ENCODE results near the gene CATSPER4. TPM values are rescaled to one million over a fixed set of nuclear protein-coding genes. Genes with fewer than 3 reads are reported as not detected.

Gene CATSPER4
- total and polyA plus RNA-seq, 8 donors, result not detected

DNA sequence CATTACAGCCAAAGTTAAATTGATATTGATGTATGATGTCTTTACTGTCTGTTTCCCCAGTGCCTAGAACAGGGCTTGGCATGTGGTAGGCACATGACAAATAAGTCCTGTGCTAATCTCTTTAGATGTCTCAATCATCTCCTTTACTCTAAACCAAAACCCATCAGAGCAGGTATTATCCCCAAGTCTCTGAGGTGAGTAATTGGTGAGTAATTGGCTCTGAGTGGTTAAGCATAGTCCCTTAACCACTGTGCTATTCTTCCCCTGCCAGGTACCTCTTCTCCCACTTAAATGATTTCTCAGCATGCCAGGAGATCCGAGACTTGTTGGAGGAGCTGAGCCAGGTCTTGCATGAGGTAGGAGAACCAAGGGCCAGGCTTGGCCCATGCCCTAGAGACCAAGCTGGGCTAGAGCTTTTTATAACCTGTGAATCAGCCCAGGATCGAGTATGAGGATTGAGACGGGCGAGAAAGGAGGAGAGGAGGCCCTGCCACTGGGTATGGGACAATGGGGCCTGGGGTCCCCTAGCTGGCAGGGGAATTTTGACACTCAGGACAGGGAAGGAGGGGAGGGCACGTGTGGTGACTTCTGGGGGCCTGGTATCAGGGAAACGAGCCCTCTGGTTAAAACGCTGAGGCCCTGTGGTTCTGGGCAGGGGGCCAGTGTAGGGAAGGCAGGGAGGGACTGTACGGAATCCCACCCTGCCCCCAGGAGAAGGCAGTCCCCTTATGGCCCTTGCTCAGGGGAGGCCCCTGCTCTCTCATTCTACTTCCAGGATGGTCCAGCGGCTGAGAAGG, 8.6 kb upstream of the CATSPER4 start:
- peaks cover 0 to 60% (median 56%) of the 10 kb centered on the region in 4 donors for H3K36me3 ChIP-seq
- DNase-seq, result no peak
- intact Hi-C loops (cut with DNase I; ENCODE audit: low total_unique reads), result no loop called here
- TF ChIP-seq, protein P1, sequence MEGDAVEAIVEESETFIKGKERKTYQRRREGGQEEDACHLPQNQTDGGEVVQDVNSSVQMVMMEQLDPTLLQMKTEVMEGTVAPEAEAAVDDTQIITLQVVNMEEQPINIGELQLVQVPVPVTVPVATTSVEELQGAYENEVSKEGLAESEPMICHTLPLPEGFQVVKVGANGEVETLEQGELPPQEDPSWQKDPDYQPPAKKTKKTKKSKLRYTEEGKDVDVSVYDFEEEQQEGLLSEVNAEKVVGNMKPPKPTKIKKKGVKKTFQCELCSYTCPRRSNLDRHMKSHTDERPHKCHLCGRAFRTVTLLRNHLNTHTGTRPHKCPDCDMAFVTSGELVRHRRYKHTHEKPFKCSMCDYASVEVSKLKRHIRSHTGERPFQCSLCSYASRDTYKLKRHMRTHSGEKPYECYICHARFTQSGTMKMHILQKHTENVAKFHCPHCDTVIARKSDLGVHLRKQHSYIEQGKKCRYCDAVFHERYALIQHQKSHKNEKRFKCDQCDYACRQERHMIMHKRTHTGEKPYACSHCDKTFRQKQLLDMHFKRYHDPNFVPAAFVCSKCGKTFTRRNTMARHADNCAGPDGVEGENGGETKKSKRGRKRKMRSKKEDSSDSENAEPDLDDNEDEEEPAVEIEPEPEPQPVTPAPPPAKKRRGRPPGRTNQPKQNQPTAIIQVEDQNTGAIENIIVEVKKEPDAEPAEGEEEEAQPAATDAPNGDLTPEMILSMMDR (IDR thresholded peaks at IDR 0.05), result no peak
- TF ChIP-seq POLR2A (IDR thresholded peaks at IDR 0.05), result no peak
- no peak for TF ChIP-seq EP300 (IDR thresholded peaks at IDR 0.05)
- no peak for TF ChIP-seq POLR2AphosphoS5 (IDR thresholded peaks at IDR 0.05)
- peaks cover 0 to 9% (median 5%) of the 10 kb centered on the region in 4 donors for H3K4me1 ChIP-seq
- no peaks in the 10 kb centered on the region for H3K9me3 ChIP-seq
- H3K4me3 ChIP-seq, result no peak overlapping the region
- WGBS, 5 donors, result 76 to 82% (median 78%) methylated on average over 8 to 9 of the region's 9 CpGs
- no peaks in the 10 kb centered on the region for H3K27me3 ChIP-seq
- H3K27ac ChIP-seq, result no peak overlapping the region

DNA sequence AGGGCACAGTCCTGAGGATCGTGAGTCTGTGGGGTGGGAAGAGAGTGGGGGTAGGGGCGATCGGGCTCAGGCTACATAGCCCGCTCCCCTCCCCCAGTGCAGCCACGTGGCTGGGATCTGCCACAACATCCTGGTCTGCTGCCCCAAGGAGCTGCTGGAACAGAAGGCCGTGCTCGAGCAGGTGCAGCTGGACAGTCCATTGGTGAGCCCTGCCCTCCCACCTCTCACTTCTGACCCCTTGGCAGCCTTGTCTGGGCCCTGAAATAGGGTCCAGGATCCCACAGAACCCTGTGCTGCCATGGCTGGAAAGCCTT, 8.1 kb upstream of the CATSPER4 start:
- no peaks in the 10 kb centered on the region for H3K27me3 ChIP-seq
- H3K9me3 ChIP-seq, result no peaks in the 10 kb centered on the region
- no peak for DNase-seq
- no peak overlapping the region for H3K4me3 ChIP-seq
- TF ChIP-seq, protein P1 (IDR thresholded peaks at IDR 0.05), result no peak
- TF ChIP-seq POLR2A (IDR thresholded peaks at IDR 0.05) (no peak), POLR2AphosphoS5 (IDR thresholded peaks at IDR 0.05) (no peak), EP300 (IDR thresholded peaks at IDR 0.05) (no peak)
- H3K36me3 ChIP-seq, result peaks cover 0 to 65% (median 60%) of the 10 kb centered on the region in 4 donors
- WGBS, 5 donors, result 70 to 87% (median 81%) methylated on average over 3 to 7 of the region's 7 CpGs
- H3K27ac ChIP-seq, result no peak overlapping the region
- intact Hi-C loops (cut with DNase I; ENCODE audit: low total_unique reads), result no loop called here
- H3K4me1 ChIP-seq, result peaks cover 0 to 9% (median 5%) of the 10 kb centered on the region in 4 donors

DNA sequence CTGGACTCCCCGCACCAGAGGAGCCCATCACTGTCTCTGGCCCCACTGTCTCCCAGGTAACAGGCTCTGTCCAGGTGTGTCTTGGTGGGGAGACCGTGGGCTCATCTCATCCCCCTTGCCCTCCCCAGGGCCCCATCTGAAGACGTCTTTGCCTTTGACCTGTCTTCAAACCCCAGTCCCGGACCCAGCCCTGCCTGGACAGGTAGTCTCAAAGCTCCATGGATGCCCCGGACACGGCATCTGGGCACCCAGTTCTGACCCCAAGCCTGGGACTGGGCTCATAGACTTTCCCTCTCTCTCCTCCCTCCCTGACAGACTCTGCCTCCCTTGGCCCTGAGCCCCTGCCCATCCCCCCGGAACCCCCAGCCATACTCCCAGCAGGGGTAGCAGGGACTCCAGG, 6.3 kb upstream of the CATSPER4 start:
- Histone ChIP-seq H3K4me1 (peaks cover 0 to 3% (median 0%) of the 10 kb centered on the region in 4 donors), H3K27ac (no peak overlapping the region), H3K27me3 (no peaks in the 10 kb centered on the region), H3K36me3 (peaks cover 0 to 81% (median 76%) of the 10 kb centered on the region in 4 donors), H3K9me3 (no peaks in the 10 kb centered on the region), H3K4me3 (no peak overlapping the region)
- intact Hi-C loops (cut with DNase I; ENCODE audit: low total_unique reads), result no loop called here
- TF ChIP-seq, protein P1 (IDR thresholded peaks at IDR 0.05), result no peak
- TF ChIP-seq EP300 (IDR thresholded peaks at IDR 0.05) (no peak), POLR2A (IDR thresholded peaks at IDR 0.05) (no peak), POLR2AphosphoS5 (IDR thresholded peaks at IDR 0.05) (no peak)
- DNase-seq, result no peak
- WGBS, 5 donors, result 86 to 97% (median 94%) methylated on average over 7 of the region's 7 CpGs

DNA sequence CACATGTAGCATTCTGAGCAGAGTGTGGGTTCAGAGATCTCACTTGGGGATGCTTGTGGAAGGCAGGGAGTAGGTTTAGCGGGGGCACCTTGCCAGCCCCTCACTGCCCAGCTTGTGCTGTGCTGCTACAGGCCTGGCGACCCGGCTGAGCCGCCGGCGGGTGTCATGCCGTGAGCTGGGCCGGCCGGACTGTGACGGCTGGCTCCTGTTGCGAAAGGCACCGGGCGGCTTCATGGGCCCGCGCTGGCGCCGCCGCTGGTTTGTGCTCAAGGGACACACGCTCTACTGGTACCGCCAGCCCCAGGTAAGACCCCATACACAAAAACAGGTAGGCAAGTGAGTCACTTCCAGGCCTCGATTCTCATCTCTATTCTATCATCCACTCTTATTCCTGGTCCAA, 5.5 kb upstream of the CATSPER4 start:
- no peak overlapping the region for H3K27ac ChIP-seq
- 92 to 98% (median 94%) methylated on average over 17 to 21 of the region's 21 CpGs for WGBS, 5 donors
- intact Hi-C loops (cut with DNase I; ENCODE audit: low total_unique reads), result no loop called here
- no peak overlapping the region for H3K4me3 ChIP-seq
- no peaks in the 10 kb centered on the region for H3K9me3 ChIP-seq
- H3K36me3 ChIP-seq, result peaks cover 0 to 86% (median 81%) of the 10 kb centered on the region in 4 donors
- no peaks in the 10 kb centered on the region for H3K4me1 ChIP-seq
- no peaks in the 10 kb centered on the region for H3K27me3 ChIP-seq
- TF ChIP-seq POLR2AphosphoS5 (IDR thresholded peaks at IDR 0.05) (no peak), EP300 (IDR thresholded peaks at IDR 0.05) (no peak), POLR2A (IDR thresholded peaks at IDR 0.05) (no peak)
- TF ChIP-seq, protein P1 (IDR thresholded peaks at IDR 0.05), result no peak
- DNase-seq, result no peak
